Esophagus (tissue), 2 donors: ENCODE data around the gene COQ9. TPM values are rescaled to one million over a fixed set of nuclear protein-coding genes. Genes with fewer than 3 reads are reported as not detected.

ENCODE experiments used
- H3K27ac ChIP-seq, 2 donors: one replicate each; pipeline ENCODE4 v1.5.1; 2013; ENCODE audit warnings: low read depth in 2 of 2, mild to moderate bottlenecking in 2 of 2, inconsistent platforms in 1 of 2, low read length in 1 of 2, moderate library complexity in 1 of 2
- H3K27me3 ChIP-seq, 2 donors: one replicate each; pipeline ENCODE4 v1.6.1; 2013; ENCODE audit warnings: low read length in 2 of 2, control low read depth in 1 of 2, mild to moderate bottlenecking in 1 of 2; ENCODE audit not compliant: insufficient read depth in 2 of 2, control insufficient read depth in 1 of 2
- H3K36me3 ChIP-seq, 2 donors: one replicate each; pipeline ENCODE4 v1.6.1; 2013; ENCODE audit warnings: low read length in 1 of 2; ENCODE audit not compliant: control insufficient read depth in 2 of 2, insufficient read depth in 2 of 2
- H3K4me1 ChIP-seq, 2 donors: one replicate each; pipeline ENCODE4 v1.6.1; 2013; ENCODE audit warnings: low read length in 1 of 2; ENCODE audit not compliant: control insufficient read depth in 2 of 2, insufficient read depth in 2 of 2
- H3K4me3 ChIP-seq, 2 donors: one replicate each; pipeline ENCODE4 v1.5.1; 2013; ENCODE audit warnings: low read length in 2 of 2, mild to moderate bottlenecking in 2 of 2, low read depth in 1 of 2, moderate library complexity in 1 of 2
- H3K9me3 ChIP-seq, 2 donors: one replicate each; pipeline ENCODE4 v1.6.1; 2013; ENCODE audit warnings: mild to moderate bottlenecking in 2 of 2, low read depth in 1 of 2, low read length in 1 of 2, moderate library complexity in 1 of 2; ENCODE audit not compliant: control insufficient read depth in 2 of 2, insufficient read depth in 1 of 2
- WGBS, 2 donors: extraction: QIAGEN DNeasy Blood & Tissue Kit; methylation state at CpG; one replicate each; pipeline ENCODE4 v1.1.7; 2013; 5-methylcytosine and 5-hydroxymethylcytosine counted together
- polyA plus RNA-seq, 2 donors: library from polyadenylated mRNA; stranded (reverse); fragments of 200-250 nt; gene quantifications; one replicate each; pipeline ENCODE4 v1.2.3, GENCODE V29; 2013
- donor health status: healthy with polysubstance abuse.
- donor health status: Bipolar disorder and iron deficiency.

The COQ9 gene
- polyA plus RNA-seq, 2 donors = 56.1 to 70.3 TPM

DNA sequence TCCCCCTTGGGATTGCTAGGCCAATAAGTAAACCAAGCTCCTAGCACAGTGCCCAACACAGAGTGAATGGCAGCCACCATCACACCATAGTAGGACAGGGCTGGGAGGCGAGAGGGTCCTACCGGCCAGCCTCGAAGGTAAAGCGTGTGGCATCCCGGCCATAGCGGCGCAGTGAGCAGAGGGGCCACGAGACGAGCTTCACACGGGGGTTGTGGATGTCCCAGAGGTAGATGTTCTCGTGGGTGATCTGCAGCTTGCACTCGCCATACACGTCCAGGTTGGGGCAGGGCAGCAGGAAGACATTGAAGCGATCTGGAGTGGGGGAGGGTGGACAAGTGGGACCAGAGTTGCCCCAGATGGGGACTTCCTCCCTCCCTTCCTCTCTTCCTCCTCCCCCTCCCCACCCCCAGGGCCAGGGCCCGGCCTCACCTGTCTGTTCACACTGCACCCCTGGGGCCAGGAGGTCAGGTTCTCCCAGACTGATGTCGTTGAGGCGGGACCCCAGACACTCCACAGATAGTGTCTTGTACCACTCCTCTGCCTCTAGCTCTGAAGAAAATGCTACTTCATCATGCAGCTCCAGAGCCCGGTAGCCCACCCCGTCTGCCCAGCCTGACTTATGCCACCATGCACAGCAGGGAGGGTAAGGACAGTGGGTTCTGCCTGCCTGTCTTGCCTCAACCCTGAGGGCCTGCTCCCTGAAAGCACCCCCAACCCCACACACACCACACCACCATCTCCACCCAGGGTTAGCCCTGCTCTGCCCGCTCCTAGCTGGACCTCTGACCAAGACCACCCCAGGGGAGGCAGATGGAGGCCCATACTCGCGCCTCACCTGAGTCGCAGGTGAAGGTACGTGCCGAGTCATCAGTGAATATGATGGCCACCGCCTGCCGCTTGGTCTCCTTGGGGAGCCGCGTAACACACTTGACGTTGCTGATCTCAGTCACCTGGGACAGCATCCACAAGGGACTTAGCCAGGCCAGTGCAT, 27.7 kb downstream of the COQ9 start:
- Histone ChIP-seq H3K4me3 (no peak overlapping the region), H3K36me3 (peaks cover 29 to 49% of the 10 kb centered on the region in 2 donors), H3K4me1 (peaks cover 0 to 16% of the 10 kb centered on the region in 2 donors), H3K9me3 (no peaks in the 10 kb centered on the region), H3K27ac (no peak overlapping the region), H3K27me3 (no peaks in the 10 kb centered on the region)
- WGBS, 2 donors = 86 to 87% methylated on average over 29 to 30 of the region's 30 CpGs

DNA sequence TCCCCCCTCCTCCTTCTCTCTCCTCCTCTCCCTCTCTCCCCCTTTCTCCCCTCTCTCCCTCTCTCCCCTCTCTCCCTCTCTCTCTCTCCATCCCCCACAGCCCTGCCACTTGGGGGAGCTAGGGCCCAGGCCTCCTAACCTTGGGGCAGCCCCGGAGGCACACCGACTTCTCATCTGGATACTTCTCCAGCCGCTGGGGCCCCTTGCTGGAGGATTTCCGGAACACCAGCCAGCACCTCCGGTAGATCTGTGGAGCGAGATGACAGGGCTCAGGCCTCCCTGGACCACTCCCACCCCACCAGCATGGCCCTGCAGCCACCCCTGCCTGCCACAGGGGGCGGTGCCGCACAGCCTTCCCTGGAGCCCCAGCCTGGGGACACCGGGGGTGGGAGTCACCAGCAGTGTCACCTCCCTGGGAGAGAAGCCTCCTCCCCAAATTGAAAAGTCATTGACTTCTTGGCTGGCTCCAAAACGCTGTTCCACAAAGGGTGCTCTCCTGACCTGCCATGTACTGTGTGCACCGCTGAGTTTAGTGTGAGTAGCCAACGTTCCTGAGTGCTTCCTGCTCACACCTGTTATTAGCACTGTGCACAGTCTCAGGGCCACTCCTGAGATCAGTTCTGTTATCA, 28.5 kb downstream of the COQ9 start:
- Histone ChIP-seq H3K9me3 (no peaks in the 10 kb centered on the region), H3K27ac (no peak overlapping the region), H3K4me1 (peaks cover 4 to 18% of the 10 kb centered on the region in 2 donors), H3K4me3 (no peak overlapping the region), H3K36me3 (peaks cover 22 to 40% of the 10 kb centered on the region in 2 donors), H3K27me3 (no peaks in the 10 kb centered on the region)
- 34 to 37% methylated on average over 10 to 12 of the region's 12 CpGs for WGBS, 2 donors

DNA sequence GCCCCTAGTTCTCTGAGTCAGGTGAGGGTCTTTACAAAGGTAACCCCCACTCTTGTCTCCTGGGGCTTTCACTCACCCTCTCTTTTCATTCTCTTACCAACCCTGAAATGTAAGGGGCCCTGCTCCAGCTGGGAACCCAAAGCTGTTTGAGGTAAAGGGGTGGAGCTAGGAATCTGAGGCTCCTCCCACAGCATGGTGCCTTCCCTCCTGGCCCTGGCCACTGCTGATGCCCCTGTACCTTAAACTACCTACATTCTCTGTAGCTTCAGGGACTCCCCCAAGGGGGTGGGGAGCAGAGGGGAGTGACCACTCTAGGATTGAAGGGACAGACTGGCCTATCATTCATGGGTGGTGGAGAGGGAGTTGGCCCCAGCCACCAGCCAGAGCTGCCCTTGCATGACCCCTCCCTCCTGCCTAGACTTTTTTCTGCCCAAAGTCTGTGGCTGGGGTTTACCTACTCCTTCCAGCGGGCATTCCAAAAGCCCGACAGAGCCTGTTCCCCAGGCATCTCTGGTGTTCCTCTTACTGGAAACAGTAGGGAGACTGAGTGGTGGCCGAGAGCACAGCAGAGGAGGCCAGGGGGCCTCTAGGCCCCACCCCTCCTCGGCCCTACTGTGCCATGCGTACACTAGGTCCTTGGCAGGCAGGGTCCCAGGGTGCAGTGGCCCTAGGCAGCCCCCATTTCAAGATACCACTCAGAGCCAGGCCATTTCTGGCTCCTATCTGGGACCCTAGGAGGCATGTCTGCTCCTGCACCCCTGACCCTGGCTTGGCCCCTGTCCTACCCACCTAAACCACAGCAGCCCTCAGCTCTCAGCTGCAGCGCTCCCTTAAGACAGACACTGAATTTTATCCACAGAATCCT, 29.5 kb downstream of the COQ9 start:
- Histone ChIP-seq H3K27me3 (no peaks in the 10 kb centered on the region), H3K27ac (no peak overlapping the region), H3K9me3 (no peaks in the 10 kb centered on the region), H3K4me3 (no peak overlapping the region), H3K36me3 (peaks cover 14 to 34% of the 10 kb centered on the region in 2 donors), H3K4me1 (peaks cover 4 to 18% of the 10 kb centered on the region in 2 donors)
- WGBS, 2 donors = 90 to 91% methylated on average over 6 of the region's 6 CpGs

DNA sequence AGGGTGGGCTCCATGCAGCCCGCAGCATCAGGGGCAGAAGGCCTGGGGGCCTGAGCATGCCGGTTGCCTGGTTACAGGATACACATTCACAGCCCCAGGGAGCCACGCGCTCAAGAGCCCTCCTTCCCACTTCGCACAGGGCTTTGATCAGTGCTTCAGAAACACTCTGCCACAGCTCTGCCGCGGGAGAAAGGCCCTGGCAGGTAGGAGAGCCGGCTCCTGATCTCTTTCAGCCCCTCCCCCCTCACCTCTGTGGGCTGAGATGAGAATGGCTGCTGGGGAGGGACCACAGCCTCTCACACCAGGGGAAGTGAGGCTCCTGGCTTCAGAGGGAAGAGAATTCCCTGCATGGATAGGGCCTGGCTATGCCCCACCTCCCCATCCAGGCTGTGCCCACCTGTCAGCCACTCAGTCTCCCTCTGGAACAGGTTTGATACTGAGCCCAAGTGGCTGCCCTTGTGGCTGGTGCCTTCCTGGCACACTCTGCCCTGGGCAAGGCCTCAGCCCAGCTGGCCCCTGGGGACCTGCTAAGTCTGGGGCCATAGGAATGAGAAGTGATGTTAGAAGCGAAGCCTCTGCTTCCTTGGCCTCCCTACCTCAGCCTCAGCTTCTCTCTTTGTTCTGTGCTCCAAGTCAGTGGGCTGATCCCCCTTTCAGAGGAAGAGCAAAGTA, 30.4 kb downstream of the COQ9 start:
- Histone ChIP-seq H3K4me3 (no peak overlapping the region), H3K36me3 (peaks cover 10 to 29% of the 10 kb centered on the region in 2 donors), H3K27ac (no peak overlapping the region), H3K4me1 (peaks cover 4 to 18% of the 10 kb centered on the region in 2 donors), H3K27me3 (no peaks in the 10 kb centered on the region), H3K9me3 (no peaks in the 10 kb centered on the region)
- 67 to 68% methylated on average over 9 of the region's 9 CpGs for WGBS, 2 donors

DNA sequence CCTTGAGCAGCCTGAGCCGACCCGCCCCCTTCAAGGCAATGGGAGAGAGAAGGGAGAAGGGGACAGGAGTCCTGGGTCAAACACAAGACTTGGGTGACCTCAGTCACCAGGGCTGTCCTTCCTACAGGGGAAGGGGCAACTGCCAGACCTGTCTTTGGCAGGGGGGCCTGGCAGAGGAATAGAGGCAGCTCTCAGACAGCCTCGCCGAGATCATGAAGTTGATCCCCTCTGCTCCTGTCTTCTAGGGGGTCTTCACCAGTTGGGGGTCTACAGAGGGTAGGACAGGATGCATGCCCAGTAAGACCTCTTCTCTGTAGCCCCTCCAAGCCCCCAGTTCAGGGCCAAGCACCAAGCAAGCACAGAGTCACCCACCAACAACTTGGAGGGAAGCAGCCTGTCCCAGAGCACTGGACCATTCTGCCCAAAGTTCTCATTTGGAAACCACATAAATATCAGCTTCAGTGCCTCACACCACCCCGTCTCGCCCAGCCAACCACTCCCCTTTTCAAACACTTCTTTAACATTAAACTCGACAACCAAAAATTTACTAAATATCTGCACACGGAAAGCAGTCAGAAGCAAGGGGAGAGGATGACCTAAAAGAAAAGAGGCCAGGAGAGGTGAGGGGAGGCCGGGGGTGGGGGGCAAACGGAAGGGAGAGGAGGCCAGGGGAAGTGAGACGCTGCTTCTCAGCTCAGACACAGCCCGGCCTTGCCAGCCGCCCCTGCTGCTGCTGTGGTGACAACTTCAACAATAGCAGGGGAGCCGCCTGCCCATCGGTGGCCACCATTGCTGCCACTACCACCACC, 31.3 kb downstream of the COQ9 start:
- WGBS, 2 donors = 52 to 56% methylated on average over 15 of the region's 15 CpGs
- no peaks in the 10 kb centered on the region for H3K27me3 ChIP-seq
- peaks cover 4 to 19% of the 10 kb centered on the region in 2 donors for H3K4me1 ChIP-seq
- H3K36me3 ChIP-seq = peaks cover 4 to 29% of the 10 kb centered on the region in 2 donors
- H3K9me3 ChIP-seq = no peaks in the 10 kb centered on the region
- H3K4me3 ChIP-seq = peak overlapping the region in 1 of 2 donors; percentile 45
- no peak overlapping the region for H3K27ac ChIP-seq

DNA sequence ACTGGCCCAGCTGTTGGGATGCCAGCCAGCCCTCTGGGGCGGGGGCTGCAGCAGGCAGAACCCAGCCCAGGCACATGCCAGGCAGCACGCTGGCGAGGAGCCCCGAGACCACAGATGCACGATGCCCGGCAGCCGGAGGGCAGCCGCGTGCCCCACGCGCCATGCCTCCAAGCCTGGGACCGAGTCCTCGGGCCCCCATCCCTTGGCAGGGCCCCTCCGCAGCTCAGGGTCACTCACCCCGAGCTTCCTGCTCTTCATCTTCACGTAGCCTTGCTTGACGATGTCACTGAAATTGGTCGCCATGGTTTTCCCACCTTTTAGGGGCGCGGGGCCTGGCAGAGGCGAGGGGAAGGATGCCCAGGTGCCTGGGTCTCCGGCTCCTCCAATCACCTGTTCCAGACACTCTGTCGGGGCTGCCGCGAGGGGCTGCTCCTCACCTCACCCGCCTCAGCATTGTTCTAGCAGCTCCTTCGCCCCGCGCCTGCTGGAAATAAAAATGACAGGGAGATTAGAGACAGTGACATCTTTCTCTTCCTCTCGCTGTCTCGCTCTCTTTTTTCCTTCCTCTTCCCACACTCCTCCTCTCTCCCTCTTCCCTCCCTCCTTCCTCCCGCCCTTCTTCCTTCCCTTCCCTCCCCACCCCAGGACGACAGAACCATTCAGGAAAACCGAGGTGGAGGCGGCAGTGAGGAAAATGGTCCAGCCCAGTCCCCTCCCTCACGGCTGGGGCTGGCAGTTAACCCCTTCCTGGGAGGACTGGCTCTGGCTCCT, 32.1 kb downstream of the COQ9 start:
- Histone ChIP-seq H3K27me3 (no peaks in the 10 kb centered on the region), H3K36me3 (peaks cover 4 to 24% of the 10 kb centered on the region in 2 donors), H3K27ac (peak overlapping the region in 1 of 2 donors; percentile 9), H3K9me3 (no peaks in the 10 kb centered on the region), H3K4me3 (peak overlapping the region; percentile 18 to 45), H3K4me1 (peaks cover 10 to 26% of the 10 kb centered on the region in 2 donors)
- WGBS, 2 donors = 18 to 27% methylated on average over 32 to 36 of the region's 36 CpGs

DNA sequence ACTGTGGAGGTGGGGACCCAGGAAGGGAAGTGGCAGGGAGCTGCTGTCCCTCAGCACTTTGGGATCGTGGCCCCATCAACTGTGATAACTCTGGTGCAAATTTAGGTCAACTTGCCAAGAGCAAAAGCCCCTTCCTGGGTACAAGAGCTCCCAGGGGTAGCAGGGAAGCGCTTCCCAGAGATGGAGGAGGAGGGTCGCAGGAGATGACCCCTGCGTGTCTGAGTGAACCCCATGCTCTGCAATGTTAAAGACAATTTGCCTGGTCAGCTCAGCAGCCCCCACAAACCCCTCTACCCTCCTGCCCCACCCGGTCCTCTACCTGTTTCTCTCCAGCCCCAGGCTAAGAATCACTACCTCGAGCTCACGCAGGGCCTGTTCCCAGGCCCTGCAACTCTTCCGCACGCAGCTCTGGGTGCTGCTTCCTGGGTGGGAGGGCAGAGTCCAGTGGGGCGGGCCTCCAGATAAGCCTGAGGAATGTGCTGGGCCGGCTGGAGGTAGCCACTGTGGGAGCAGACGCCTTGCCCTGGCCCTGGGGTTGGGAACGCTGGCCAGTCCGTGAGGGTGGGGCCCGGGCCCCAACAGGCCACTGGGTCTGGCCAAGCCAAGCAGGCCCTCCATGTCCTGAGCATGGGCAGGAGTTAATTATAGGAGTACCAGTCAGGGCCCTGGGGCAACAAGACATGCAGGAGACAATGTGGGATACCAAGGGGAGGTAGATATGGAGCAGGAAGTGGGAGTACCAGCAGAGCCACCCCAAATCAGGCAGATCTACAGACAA, 32.9 kb downstream of the COQ9 start:
- WGBS, 2 donors = 33 to 38% methylated on average over 15 of the region's 15 CpGs
- Histone ChIP-seq H3K27ac (peak overlapping the region; percentile 9 to 13), H3K4me1 (peaks cover 16 to 33% of the 10 kb centered on the region in 2 donors), H3K9me3 (no peaks in the 10 kb centered on the region), H3K27me3 (no peaks in the 10 kb centered on the region), H3K36me3 (peaks cover 4 to 18% of the 10 kb centered on the region in 2 donors), H3K4me3 (peak overlapping the region in 1 of 2 donors; percentile 45)
